ENCODE measurements around the gene LRRN4.

DNA sequence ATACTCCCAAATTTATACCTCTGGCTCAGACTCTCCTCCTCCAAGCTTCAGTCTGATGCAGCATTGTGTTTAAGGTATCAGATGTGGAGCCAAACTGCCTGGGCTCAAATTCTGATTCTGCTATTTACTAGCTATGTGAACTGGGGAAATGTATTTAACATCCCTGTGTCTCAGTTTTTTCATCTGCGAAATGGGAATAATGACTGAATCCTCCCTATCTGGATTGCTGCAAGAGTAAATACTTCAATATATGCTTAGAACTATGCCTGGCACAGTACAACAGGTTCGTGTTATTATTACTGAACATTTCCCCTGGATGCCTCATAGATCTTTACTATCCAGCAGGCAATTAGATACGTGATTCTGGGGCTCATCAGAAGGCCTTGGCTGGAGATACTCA is 5.5 kb downstream of the LRRN4 start:
- TF ChIP-seq, protein P1, sequence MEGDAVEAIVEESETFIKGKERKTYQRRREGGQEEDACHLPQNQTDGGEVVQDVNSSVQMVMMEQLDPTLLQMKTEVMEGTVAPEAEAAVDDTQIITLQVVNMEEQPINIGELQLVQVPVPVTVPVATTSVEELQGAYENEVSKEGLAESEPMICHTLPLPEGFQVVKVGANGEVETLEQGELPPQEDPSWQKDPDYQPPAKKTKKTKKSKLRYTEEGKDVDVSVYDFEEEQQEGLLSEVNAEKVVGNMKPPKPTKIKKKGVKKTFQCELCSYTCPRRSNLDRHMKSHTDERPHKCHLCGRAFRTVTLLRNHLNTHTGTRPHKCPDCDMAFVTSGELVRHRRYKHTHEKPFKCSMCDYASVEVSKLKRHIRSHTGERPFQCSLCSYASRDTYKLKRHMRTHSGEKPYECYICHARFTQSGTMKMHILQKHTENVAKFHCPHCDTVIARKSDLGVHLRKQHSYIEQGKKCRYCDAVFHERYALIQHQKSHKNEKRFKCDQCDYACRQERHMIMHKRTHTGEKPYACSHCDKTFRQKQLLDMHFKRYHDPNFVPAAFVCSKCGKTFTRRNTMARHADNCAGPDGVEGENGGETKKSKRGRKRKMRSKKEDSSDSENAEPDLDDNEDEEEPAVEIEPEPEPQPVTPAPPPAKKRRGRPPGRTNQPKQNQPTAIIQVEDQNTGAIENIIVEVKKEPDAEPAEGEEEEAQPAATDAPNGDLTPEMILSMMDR (IDR thresholded peaks at IDR 0.05; ENCODE audit: low read depth, low read length) = no peak
- no peak for TF ChIP-seq EZH2phosphoT487 (IDR thresholded peaks at IDR 0.05; ENCODE audit: low read depth)
